ENCODE data around the gene TPRG1. TPM values are rescaled to one million over a fixed set of nuclear protein-coding genes. Genes with fewer than 3 reads are reported as not detected.

Gene TPRG1
- total RNA-seq, 2 donors from 2014 or later = 0.69 to 1.3 TPM

DNA sequence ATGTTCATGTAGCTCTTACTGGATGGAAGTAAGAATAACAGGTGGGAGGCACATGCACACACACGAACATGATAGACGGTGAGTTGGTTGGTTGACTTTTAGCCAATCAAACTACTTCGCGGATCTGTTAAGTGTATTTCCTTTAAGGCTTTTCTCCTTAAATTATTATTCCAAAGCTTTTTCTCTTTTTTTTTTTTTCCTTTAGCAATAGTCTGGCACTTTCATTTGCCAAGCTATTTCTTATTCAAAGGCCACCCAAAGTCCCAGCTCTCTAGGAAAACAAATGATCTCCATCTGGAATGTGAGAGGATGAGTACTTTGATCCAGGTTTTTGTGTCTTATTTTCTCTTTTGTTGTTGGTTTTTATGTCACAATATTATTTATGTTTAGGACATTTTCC is 141.1 kb downstream of the TPRG1 start:
- H3K4me1 Mint-ChIP-seq = peaks cover 10% of the 10 kb centered on the region
- no peaks in the 10 kb centered on the region for H3K9me3 Mint-ChIP-seq
- no peaks in the 10 kb centered on the region for H3K27me3 Mint-ChIP-seq (ENCODE audit: insufficient read depth)
- WGBS, 2 experiments (ENCODE audit: insufficient coverage in 1 of 2, insufficient read length in 1 of 2) = 93 to 94% methylated on average over 3 to 4 of the region's 4 CpGs
- Histone ChIP-seq H3K9ac (ENCODE audit: extremely low read depth, low read length, poor library complexity, severe bottlenecking) (no peak overlapping the region), H3K27me3 (ENCODE audit: control insufficient read depth, insufficient read depth, low read length, poor library complexity, severe bottlenecking) (no peaks in the 10 kb centered on the region), H3K27ac (ENCODE audit: low read depth, low read length) (no peak overlapping the region), H3K4me1 (ENCODE audit: control insufficient read depth, insufficient read depth, low read length) (no peaks in the 10 kb centered on the region), H3K4me3 (ENCODE audit: low read length) (no peak overlapping the region), H3K9me3 (ENCODE audit: control insufficient read depth, low read length) (no peaks in the 10 kb centered on the region), H3K36me3 (ENCODE audit: control insufficient read depth, insufficient read depth, low read length) (no peaks in the 10 kb centered on the region)
- no peaks in the 10 kb centered on the region for H3K36me3 Mint-ChIP-seq (ENCODE audit: low read depth)
- DNase-seq = no peak
- H3K27ac Mint-ChIP-seq = no peak overlapping the region
- H3K4me3 Mint-ChIP-seq = no peak overlapping the region
- no peak for TF ChIP-seq CTCF (conservative IDR thresholded peaks at IDR 0.05)

DNA sequence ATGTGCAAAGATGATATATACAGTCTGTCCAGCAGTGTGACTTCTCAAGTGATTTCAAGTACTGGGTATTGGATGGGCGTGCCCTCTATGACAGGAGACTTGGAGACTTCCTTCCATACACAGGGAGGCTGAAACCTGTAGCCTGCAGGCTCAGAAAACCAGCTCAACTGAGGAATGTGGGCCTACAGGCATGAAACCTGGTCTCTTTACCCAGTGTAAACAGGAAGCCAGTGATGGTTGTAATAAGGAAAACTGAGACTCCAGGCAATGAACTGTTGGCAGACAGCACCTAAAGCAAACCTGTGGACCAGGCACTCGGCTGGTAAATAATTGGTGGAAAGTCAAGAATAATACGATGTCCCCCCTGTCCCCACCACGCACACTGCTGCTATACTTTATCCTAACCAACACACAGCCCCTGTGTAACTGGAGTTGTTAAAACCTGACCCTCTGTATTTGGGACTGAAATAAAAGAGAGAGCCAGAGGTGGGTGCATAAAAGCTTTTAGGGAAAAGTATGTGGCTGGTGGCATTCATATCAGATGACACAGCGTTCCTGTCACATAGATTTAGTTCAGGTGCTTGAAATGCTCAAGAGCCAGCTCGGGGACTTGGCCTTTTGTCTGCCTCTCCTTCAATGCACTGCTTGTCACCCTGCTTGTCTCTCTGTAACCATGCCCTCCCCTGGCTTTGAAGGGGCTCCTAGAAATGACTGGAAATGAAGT is 144.7 kb downstream of the TPRG1 start:
- DNase-seq = peak; percentile 53
- no peak for TF ChIP-seq CTCF (conservative IDR thresholded peaks at IDR 0.05)
- Mint-ChIP-seq H3K27ac (no peak overlapping the region), H3K27me3 (ENCODE audit: insufficient read depth) (no peaks in the 10 kb centered on the region), H3K4me1 (peaks cover 10% of the 10 kb centered on the region), H3K4me3 (no peak overlapping the region), H3K36me3 (ENCODE audit: low read depth) (no peaks in the 10 kb centered on the region), H3K9me3 (no peaks in the 10 kb centered on the region)
- Histone ChIP-seq H3K4me1 (ENCODE audit: control insufficient read depth, insufficient read depth, low read length) (no peaks in the 10 kb centered on the region), H3K9ac (ENCODE audit: extremely low read depth, low read length, poor library complexity, severe bottlenecking) (no peak overlapping the region), H3K9me3 (ENCODE audit: control insufficient read depth, low read length) (no peaks in the 10 kb centered on the region), H3K27me3 (ENCODE audit: control insufficient read depth, insufficient read depth, low read length, poor library complexity, severe bottlenecking) (no peaks in the 10 kb centered on the region), H3K4me3 (ENCODE audit: low read length) (no peak overlapping the region), H3K36me3 (ENCODE audit: control insufficient read depth, insufficient read depth, low read length) (no peaks in the 10 kb centered on the region), H3K27ac (ENCODE audit: low read depth, low read length) (no peak overlapping the region)
- whole genome bisulfite sequencing, 2 experiments (ENCODE audit: insufficient coverage in 1 of 2, insufficient read length in 1 of 2) = 89 to 95% methylated on average over 2 to 6 of the region's 6 CpGs

- Mint-ChIP-seq H3K4me1 (peaks cover 10% of the 10 kb centered on the region), H3K9me3 (no peaks in the 10 kb centered on the region), H3K27ac (no peak overlapping the region), H3K27me3 (ENCODE audit: insufficient read depth) (no peaks in the 10 kb centered on the region), H3K36me3 (ENCODE audit: low read depth) (no peaks in the 10 kb centered on the region), H3K4me3 (no peak overlapping the region)
- no peak for DNase-seq
- H3K4me3 ChIP-seq (ENCODE audit: low read length) = no peak overlapping the region
- no peak for TF ChIP-seq CTCF (conservative IDR thresholded peaks at IDR 0.05)
- no peak overlapping the region for H3K27ac ChIP-seq (ENCODE audit: low read depth, low read length)
- H3K36me3 ChIP-seq (ENCODE audit: control insufficient read depth, insufficient read depth, low read length) = no peaks in the 10 kb centered on the region
- H3K9me3 ChIP-seq (ENCODE audit: control insufficient read depth, low read length) = no peaks in the 10 kb centered on the region
- H3K27me3 ChIP-seq (ENCODE audit: control insufficient read depth, insufficient read depth, low read length, poor library complexity, severe bottlenecking) = no peaks in the 10 kb centered on the region
- no peak overlapping the region for H3K9ac ChIP-seq (ENCODE audit: extremely low read depth, low read length, poor library complexity, severe bottlenecking)
- H3K4me1 ChIP-seq (ENCODE audit: control insufficient read depth, insufficient read depth, low read length) = no peaks in the 10 kb centered on the region
- 91% methylated on average over 3 of the region's 3 CpGs; no CpG with 5 or more reads in 1 of the 2 experiments for WGBS, 2 experiments (ENCODE audit: insufficient coverage in 1 of 2, insufficient read length in 1 of 2)
Measured at GRCh38 chr3:189317911-189318310, 146.1 kb downstream of the TPRG1 start.

Data from endodermal cell (in vitro differentiated cells).